C4-2B (cell line): ENCODE data around the gene AGPAT3.

Experiments
- CTCF ChIP-seq: fragments of 450-650 bp; conservative IDR thresholded peaks from 2 replicates; pipeline ENCODE4 v1.5.1; 2017; ENCODE audit warnings: mild to moderate bottlenecking
- ZFX ChIP-seq: fragments of 450-650 bp; IDR thresholded peaks from 2 replicates; pipeline ENCODE4 v1.6.1; 2017

GRCh38 chr21:43895196-43895595 is 30.2 kb downstream of the AGPAT3 start:
- TF ChIP-seq CTCF: no peak
- no peak for TF ChIP-seq ZFX
